GM19468 (cell line): Measurements from ENCODE around the gene SGSM2.
A peak's percentile ranks its signal among the peaks of the same experiment; 100 is the strongest.

ENCODE experiments used
- ATAC-seq: cut with Tn5 transposase; IDR thresholded peaks from one replicate; pipeline ENCODE4 v1.9.1; 2021; ENCODE audit warnings: mild to moderate bottlenecking, moderate library complexity, moderate number of reproducible peaks; ENCODE audit not compliant: unreplicated experiment; ENCODE audit errors: extremely low read depth

SGSM2 gene

GRCh38 chr17:2384439-2385127 is 47.3 kb downstream of the SGSM2 start:
- no peak for ATAC-seq

GRCh38 chr17:2385240-2386210 is 48.2 kb downstream of the SGSM2 start:
- no peak for ATAC-seq

GRCh38 chr17:2386400-2387085 is 49.2 kb downstream of the SGSM2 start:
- no peak for ATAC-seq

GRCh38 chr17:2387086-2388019 is 50.1 kb downstream of the SGSM2 start:
- ATAC-seq: no peak

- no peak for ATAC-seq
These were observed 50.9 kb downstream of the SGSM2 start for GRCh38 chr17:2388020-2388682.

- no peak for ATAC-seq
These were observed 51.4 kb downstream of the SGSM2 start for GRCh38 chr17:2388683-2389055.

- ATAC-seq: no peak
These were observed 53.0 kb downstream of the SGSM2 start for GRCh38 chr17:2390199-2390836.

GRCh38 chr17:2391597-2392251 is 54.4 kb downstream of the SGSM2 start:
- ATAC-seq: no peak

GRCh38 chr17:2392252-2393173 is 55.2 kb downstream of the SGSM2 start:
- ATAC-seq: peak; percentile 18

GRCh38 chr17:2393174-2393953 is 56.1 kb downstream of the SGSM2 start:
- ATAC-seq: peak; percentile 25

- no peak for ATAC-seq
These were observed 56.9 kb downstream of the SGSM2 start for GRCh38 chr17:2393954-2394749.

GRCh38 chr17:2394775-2395201 is 57.5 kb downstream of the SGSM2 start:
- ATAC-seq: no peak

GRCh38 chr17:2395258-2396181 is 58.2 kb downstream of the SGSM2 start:
- no peak for ATAC-seq

- no peak for ATAC-seq
These were observed 58.9 kb downstream of the SGSM2 start for GRCh38 chr17:2396192-2396567.
